ENCODE measurements around the gene FAM193B.
A peak's percentile ranks its signal among the peaks of the same experiment; 100 is the strongest.

The FAM193B gene

DNA sequence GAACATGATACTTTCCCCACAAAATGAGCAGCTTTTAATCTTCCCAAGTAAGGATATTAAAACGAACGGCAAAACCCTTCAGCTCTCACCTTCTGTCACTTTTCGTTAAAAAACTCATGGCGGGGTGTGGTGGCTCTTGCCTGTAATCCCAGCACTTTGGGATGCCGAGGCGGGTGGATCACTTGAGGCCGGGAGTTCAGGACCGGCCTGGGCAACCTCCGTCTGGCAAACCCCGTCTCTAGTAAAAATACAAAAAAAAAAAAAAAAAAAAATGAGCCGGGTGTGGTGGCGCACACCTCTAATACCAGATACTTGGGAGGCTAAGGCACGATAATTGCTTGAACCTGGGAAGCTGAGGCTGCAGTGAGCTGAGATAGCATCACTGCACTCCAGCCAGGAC is 38.5 kb upstream of the FAM193B start:
- TF ChIP-seq POLR2AphosphoS5 (IDR thresholded peaks at IDR 0.05; ENCODE audit: low read depth, low read length) = no peak
- no peak for TF ChIP-seq FOXP2 (optimal IDR thresholded peaks at IDR 0.05; ENCODE audit: borderline replicate concordance, extremely low read depth, extremely low read length, insufficient read depth)
- no peak for TF ChIP-seq SIN3A (IDR thresholded peaks at IDR 0.05; ENCODE audit: borderline replicate concordance, insufficient read depth, low read length)
- TF ChIP-seq, protein P1, sequence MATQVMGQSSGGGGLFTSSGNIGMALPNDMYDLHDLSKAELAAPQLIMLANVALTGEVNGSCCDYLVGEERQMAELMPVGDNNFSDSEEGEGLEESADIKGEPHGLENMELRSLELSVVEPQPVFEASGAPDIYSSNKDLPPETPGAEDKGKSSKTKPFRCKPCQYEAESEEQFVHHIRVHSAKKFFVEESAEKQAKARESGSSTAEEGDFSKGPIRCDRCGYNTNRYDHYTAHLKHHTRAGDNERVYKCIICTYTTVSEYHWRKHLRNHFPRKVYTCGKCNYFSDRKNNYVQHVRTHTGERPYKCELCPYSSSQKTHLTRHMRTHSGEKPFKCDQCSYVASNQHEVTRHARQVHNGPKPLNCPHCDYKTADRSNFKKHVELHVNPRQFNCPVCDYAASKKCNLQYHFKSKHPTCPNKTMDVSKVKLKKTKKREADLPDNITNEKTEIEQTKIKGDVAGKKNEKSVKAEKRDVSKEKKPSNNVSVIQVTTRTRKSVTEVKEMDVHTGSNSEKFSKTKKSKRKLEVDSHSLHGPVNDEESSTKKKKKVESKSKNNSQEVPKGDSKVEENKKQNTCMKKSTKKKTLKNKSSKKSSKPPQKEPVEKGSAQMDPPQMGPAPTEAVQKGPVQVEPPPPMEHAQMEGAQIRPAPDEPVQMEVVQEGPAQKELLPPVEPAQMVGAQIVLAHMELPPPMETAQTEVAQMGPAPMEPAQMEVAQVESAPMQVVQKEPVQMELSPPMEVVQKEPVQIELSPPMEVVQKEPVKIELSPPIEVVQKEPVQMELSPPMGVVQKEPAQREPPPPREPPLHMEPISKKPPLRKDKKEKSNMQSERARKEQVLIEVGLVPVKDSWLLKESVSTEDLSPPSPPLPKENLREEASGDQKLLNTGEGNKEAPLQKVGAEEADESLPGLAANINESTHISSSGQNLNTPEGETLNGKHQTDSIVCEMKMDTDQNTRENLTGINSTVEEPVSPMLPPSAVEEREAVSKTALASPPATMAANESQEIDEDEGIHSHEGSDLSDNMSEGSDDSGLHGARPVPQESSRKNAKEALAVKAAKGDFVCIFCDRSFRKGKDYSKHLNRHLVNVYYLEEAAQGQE (IDR thresholded peaks at IDR 0.05; ENCODE audit: insufficient read depth in 1 of 2, low read depth in 2 of 2, low read length in 2 of 2) = no peak
- no peak for TF ChIP-seq TAF1 (IDR thresholded peaks at IDR 0.05; ENCODE audit: borderline replicate concordance, insufficient read depth, low read length)

DNA sequence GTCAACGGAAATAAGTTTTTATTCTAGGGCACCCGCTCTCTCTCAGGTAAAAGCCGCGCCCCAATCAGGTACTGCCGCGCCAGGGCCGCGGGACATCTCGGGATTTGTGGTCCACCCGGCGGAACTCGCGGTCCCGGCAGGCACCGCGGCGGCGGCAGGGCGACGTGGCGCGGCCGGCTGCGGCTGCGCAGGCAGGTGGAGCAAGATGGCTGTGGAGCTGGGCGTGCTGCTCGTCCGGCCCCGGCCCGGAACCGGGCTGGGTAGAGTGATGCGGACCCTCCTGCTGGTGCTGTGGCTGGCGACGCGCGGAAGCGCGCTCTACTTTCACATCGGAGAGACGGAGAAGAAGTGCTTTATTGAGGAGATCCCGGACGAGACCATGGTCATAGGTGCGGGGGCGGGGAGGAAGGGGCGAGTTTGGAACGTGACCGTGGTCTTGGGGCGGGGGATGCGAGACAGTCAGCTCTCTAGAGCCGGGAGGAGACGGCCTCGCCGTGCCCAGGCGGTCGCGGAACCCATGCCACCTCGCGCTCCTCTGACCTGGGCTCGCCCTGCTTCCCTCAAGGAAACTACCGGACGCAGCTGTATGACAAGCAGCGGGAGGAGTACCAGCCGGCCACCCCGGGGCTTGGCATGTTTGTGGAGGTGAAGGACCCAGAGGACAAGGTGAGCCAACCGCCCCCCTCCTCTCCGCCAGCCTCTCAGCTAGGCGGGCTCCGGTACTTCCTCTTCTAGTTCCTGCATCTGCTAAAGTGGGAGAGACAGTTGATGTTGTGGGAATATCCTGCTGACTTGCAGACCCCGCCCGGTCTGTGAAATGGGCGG is 37.9 kb upstream of the FAM193B start, which contains the start of gene TMED9:
Gene TMED9, plus strand, starts transcription at position 194 of the 825 bp plus-strand sequence. Its CDS starts 12 bp downstream, at position 206.
- TF ChIP-seq POLR2AphosphoS5 (IDR thresholded peaks at IDR 0.05; ENCODE audit: low read depth, low read length) (peak; percentile 87), SIN3A (IDR thresholded peaks at IDR 0.05; ENCODE audit: borderline replicate concordance, insufficient read depth, low read length) (no peak; the same call in 1 of the 2 replicates), TAF1 (IDR thresholded peaks at IDR 0.05; ENCODE audit: borderline replicate concordance, insufficient read depth, low read length) (peak; percentile 86; the same call in 1 of the 2 replicates), FOXP2 (optimal IDR thresholded peaks at IDR 0.05; ENCODE audit: borderline replicate concordance, extremely low read depth, extremely low read length, insufficient read depth) (peak; percentile 81)
- TF ChIP-seq, protein P1 (IDR thresholded peaks at IDR 0.05; ENCODE audit: insufficient read depth in 1 of 2, low read depth in 2 of 2, low read length in 2 of 2) = no peak

DNA sequence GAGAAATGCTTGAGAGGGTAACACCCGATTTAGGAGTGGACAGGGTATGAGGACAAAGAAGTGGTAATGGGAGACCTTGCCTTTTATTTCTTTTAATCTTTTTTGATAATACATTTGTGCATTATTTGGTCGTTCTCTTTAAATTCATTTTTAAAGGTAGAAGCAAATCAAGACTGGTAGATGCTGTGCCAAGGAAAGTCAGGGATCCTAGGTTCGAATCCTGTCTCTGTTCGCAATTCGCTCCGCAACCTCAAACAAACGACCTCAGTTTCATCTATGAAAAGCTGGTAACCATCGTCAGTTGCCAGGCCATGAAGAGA is 37.3 kb upstream of the FAM193B start:
- TF ChIP-seq POLR2AphosphoS5 (IDR thresholded peaks at IDR 0.05; ENCODE audit: low read depth, low read length) (no peak), TAF1 (IDR thresholded peaks at IDR 0.05; ENCODE audit: borderline replicate concordance, insufficient read depth, low read length) (no peak), SIN3A (IDR thresholded peaks at IDR 0.05; ENCODE audit: borderline replicate concordance, insufficient read depth, low read length) (no peak), FOXP2 (optimal IDR thresholded peaks at IDR 0.05; ENCODE audit: borderline replicate concordance, extremely low read depth, extremely low read length, insufficient read depth) (no peak)
- TF ChIP-seq, protein P1 (IDR thresholded peaks at IDR 0.05; ENCODE audit: insufficient read depth in 1 of 2, low read depth in 2 of 2, low read length in 2 of 2) = no peak

DNA sequence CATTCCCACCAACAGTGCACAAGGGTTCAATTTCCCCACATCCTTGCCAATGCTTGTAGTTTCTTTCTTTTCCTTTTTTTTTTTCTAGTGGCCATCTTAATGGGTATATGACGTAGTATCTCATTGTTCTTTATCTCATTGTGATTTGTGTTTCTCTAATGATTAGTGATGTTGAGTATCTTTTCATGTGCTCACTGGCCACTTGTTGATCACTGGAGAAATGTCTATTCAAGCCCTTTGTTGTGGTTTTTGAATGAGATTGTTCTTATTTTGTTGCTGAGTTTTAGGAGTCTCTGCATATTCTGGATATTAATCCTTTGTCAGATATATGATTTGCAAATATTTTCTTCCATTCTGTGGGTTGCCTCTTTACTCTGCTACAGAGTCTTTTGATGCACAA is 36.0 kb upstream of the FAM193B start:
- TF ChIP-seq SIN3A (IDR thresholded peaks at IDR 0.05; ENCODE audit: borderline replicate concordance, insufficient read depth, low read length) (no peak), POLR2AphosphoS5 (IDR thresholded peaks at IDR 0.05; ENCODE audit: low read depth, low read length) (no peak), TAF1 (IDR thresholded peaks at IDR 0.05; ENCODE audit: borderline replicate concordance, insufficient read depth, low read length) (no peak), FOXP2 (optimal IDR thresholded peaks at IDR 0.05; ENCODE audit: borderline replicate concordance, extremely low read depth, extremely low read length, insufficient read depth) (no peak)
- TF ChIP-seq, protein P1 (IDR thresholded peaks at IDR 0.05; ENCODE audit: insufficient read depth in 1 of 2, low read depth in 2 of 2, low read length in 2 of 2) = no peak
